Medulla oblongata (tissue), 1 donor: Measurements from ENCODE around the gene SLC66A2.
"Not testable (repeated sequence)": the region's sequence is repeated elsewhere in the genome, so short reads cannot be mapped to it uniquely, and the experiment has no call there.

Source experiments
- DNase-seq: peaks from one replicate; pipeline ENCODE4 v3.0.0-alpha.2; 2015; ENCODE audit errors: extremely low spot score

The SLC66A2 gene

DNA sequence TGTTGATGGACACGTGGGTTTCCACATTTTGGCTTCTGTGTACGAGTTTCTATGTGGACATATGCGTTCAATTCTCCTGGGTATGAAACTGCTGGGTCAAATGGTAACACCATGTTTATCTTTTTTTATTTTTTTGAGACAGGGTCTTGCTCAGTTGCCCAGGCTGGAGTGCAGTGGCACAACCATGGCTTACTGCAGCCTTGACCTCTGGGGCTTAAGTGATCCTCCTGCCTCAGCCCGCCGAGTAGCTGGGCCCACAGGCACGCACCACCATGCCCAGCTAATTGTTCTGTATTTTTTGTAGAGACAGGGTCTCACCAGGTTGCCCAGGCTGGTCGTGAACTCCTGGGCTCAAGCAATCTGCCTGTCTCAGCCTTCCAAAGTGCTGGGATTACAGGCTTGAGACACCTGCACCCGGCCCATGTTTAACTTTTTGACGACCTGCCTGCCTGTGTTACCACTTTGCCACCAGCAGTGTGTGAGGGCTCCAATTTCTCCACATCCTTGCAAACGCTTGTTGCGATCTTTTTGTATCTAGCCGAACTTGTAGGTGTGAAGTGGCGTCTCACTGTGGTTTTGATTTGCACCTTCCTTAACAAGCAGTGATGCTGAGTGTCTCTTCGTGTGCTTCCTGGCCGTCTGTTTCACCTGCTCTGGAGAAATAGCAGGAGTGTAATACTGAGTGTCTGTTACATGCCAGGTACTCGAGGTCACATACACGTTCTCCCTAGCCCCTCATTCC, 19.9 kb upstream of the SLC66A2 start:
- no peak for DNase-seq

DNA sequence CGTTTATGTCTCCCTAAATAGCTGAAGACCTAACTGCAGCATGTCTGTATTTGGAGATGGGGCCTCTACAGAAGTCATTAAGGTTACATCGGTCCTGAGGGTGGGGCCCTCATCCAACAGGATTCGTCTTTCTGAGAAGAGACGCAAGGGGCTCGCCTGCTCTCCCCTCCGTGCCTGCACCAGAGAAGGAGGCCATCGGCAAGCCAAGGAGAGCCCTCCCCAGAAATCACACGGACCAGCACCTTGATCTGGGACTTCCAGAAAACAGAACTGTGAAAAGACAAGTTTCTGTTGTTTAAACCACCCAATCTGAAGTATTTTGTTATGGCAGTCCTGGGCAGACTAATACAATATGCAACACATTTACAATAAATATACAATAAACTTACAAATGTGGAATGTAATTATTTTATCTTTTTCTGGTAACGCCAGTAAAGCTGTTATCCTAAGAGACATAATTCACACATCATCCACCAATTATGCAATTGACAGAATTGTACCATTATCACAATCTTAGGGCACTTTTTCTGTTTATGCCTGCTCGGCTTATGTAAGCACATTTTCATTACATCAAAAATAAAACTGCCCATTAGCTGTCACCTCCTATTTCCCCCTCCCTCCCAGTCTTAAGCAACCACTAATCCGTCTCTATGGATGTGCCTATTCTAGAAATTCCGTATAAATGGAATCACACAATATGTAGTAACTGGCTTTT, 19.1 kb upstream of the SLC66A2 start:
- no peak for DNase-seq

DNA sequence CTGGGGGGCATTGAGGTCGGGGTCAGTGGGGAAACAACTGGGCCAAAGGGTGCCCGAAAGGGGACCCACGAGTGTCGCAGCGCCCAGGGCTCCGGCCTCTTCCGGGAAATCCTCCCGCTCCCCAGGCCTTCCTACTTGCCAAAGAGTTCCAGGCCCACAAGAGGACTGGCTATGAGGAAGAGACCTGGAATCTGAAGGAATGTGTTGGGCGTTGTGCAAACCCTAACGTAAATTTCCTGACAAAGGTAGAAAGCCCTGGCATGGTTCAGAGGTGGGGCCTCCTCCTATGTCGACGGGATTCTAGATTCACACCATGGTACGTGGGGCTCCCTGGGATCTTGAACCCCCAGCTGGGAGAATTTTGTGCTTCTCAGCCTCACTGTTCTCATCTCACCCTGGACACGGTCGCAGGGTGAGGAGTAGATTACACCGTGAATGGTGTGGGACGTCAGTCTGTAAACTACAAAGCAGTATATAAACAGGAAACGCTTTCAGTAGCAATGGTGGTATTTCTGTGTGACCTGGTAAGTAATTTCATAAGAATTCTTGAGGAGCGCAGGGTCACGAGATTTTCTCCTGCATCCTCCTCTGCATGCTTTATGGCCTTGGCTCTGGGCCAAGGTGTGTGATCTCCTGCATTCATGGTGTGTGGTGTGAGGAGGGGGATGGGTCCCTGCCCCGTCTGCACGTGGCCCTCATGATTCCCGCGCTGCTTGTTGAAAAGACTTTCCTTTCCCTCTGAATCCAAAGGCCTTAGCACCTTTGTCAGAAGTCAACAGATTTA, 13.9 kb upstream of the SLC66A2 start:
- DNase-seq: peak; percentile 48

DNA sequence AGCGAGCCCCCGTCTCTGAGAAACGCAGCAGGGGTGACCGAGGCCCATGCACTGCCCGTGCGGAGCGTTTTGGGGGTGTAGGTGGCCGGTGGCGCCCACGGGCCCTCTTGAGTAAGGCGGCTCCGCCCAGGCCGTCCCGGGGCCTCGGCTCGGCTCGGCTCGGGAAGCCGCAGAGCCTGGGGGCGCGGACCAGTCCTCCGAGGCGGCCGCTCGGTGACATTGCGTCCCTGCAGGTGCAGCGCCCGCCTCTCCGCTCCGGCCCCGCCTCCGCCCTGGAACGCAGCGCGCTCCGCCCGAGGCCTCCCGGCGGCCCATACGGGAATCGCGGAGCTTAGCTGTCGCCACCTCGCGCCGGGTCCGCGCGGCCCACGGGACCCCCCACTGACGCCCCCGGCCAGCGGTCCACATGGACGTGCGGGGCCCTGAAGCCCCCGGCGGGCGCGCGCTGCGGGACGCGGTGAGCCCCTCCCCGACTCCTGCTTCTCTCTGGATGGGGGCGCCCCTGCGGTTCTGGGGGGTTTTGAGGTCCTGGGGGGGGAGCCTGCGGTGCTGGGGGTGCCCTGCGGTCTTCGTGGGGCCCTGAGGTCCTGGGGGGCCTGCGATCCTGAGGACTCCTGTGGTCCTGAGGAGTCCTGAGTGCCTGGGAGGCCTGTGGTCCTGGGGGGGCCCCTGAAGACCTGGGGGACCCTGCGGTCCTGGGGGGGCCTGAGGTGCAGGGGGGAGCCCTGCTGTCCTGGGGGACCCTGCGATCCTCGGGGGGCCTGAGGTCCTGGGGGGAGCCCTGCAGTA, 13.1 kb upstream of the SLC66A2 start, which contains the start of gene HSBP1L1:
Gene HSBP1L1 (plus strand): TSS at position 314 of the 789 bp plus-strand sequence. CDS start 93 bp downstream, at position 407.
- peak; percentile 39 for DNase-seq

DNA sequence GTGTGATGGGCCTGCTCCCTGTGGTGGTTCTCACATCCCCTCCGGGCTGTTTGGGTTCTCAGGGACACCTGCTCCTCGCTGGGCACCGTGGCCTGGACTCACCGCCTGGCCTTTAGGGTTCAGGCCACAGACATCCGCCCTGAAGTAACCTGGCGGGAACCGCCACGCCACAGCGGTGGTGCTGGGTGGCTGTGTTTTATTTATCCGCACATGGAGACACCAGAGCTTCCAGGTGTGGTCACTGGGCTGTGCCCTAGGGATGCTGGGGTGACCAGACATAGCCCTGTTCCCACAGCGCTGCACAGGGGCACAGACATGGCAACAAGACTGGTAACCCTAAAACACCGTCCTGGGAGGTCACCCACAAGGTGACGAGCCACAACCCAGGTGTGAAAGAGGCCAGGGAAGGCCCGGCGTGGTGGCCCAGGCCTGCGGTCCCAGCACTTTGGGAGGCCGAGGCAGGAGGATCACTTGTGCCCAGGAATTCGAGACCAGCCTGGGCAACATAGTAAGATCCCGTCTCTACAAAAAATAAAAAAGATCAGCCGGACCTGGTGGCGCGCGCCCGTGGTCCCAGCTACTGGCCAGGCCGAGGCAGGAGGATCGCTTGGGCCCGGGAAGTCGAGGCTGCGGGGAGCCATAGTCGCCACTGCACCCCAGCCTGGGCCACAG, 12.3 kb upstream of the SLC66A2 start:
- no peak for DNase-seq

DNA sequence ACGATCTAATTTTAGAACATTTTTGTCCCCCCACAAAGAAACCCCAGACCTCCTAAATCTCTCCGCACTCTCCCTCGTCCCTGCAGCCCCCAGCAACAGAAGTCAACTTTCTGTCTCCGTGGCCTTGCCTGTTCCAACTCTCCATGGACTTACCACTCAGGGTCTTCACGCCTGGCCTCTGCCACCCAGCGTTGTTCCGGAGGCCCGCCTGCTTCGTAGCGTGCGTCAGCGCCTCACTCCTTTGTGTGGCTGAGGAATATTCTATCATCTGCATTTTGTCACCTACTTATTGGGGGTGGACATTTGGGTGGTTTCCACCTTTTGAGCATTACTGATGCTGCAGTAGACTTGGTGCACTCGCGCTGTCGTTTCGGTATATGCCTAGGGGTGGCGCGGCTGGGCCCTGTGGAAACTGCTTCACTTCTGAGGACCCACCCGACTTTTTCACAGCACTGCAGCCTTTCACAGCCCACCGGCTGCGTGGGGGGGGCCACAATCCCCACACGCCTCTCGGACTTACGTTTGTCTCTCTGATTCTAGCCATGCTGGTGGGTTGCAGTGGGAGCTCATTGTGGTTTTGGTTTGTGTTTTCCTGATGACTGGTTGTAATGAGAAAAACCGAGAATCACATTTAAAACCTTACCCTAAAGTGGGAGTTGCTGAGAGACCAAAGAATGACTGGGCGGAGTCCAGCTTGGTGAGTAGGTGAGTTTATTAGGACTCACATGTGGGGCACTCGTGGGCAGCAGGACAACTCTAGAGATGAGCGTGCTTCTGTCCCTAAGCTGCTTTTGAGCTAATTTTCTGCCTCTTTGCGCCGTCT, 11.6 kb upstream of the SLC66A2 start:
- DNase-seq: no peak

DNA sequence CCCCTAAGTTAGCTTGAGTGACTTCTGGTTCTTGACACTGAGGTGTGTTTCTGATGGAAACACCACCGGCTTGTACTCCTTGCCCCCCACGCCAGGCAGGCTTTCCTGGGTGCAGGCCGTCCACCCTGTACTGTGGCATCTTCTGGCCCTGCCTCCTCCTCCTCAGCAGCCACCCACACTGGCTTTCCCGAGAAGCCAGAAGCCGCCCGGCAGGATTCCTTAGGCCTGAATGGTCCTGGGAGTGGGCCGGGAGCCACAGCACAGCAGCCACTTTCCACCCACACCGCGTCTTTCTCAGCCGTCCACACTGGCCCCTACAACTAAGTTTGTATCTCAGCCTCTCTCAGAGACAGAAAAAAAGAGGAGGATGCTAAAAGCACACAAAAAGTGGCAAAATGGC, 10.9 kb upstream of the SLC66A2 start:
- DNase-seq: no peak

DNA sequence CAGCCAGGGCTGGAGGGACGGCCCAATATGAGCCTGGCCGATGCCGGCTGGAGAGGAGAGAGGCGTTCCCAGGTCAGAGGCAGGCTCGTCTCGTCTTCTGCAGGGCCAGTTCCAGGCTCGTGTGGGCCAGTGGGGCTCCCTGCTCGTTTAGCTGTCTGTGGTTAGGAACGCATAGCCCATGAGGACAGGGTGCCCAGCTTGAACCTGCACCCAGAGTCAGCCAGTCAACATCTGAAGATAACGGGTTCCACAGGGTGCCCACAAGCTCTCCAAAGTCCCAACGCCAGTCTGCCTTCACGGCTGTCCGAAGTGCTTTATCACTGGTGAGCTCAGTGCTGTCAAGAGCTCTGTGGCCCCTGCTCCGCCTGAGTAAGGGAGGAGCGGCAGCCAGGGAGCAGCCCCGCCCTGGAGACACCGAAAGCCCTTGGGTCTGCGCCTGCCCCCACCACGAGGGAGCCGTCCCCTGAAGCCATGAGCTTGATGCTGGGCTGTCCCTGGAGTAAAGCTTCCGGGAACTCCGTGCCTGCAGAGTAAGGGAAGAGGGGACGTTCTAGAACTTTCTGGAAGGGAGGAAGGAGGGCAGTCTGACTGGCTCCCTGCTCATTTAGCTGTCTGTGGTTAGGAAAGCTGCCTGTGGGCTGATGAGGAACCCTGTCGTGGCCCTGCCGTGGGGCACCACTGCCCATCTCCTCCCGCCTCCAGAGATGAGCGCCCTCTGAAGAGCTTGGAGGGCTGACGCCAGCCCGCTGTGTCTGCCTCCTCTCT, 10.3 kb upstream of the SLC66A2 start:
- DNase-seq: no peak

DNA sequence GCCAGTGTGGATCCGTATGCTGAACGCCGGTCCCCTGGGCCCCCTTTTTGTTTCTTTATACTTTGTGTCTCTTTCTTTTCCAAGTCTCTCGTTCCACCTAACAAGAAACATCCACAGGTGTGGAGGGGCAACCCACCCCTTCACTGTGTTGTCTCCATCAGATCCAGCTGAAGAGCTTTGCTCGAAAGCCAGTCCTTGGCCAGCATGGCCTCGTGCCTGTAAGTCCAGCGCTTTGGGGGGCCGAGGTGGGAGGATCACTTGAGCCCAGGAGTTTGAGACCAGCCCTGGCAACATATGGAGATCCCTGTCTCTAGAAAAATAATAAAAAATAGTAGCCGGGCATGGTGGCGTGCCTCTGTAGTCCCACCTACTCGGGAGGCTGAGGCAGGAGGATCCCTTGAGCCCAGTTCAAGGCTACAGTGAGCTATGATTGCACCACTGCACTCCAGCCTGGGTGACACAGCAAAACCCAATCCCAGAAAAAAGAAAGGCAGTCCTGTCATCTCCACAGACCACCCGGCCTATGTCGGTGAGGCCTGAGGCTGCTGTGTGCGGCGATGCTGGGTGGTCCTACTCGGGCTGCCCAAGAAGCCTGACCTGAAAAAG, 9.6 kb upstream of the SLC66A2 start:
- no peak for DNase-seq

DNA sequence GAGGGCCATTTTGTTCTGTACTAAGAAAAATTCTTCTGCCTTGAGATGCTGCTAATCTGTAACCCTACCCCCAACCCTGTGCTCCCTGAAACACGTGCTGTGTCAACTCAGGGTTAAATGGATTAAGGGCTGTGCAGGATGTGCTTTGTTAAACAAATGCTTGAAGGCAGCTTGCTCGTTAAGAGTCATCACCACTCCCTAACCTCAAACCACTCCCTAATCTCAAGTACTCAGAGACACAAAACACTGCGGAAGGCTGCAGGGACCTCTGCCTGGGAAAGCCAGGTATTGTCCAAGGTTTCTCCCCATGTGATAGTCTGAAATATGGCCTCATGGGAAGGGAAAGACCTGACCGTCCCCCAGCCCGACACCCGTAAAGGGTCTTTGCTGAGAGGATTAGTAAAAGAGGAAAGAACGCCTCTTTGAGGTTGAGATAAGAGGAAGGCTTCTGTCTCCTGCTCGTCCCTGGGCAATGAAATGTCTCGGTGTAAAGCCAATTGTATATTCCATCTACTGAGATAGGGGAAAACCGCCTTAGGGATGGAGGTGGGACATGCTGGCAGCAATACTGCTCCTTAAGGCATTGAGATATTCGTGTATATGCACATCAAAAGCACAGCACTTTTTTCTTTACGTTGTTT, 8.8 kb upstream of the SLC66A2 start:
- not testable (repeated sequence) for DNase-seq

DNA sequence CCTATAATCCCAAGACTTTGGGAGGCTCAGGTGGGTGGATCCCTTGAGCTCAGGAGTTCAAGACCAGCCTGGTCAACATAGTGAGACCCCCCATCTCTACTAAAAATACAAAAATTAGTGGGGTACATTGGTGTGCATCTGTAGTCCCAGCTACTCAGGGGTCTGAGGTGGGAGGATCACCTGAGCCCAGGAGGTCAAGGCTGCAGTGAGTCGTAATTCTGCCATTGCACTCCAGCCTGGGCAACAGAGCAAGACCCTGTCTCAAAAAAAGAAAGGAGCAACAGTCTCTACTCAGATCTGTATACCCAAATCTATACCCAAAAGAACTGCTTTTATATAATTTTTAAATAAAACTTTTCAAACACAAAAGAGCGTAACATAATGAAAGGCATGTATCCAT, 7.5 kb upstream of the SLC66A2 start:
- DNase-seq: no peak

DNA sequence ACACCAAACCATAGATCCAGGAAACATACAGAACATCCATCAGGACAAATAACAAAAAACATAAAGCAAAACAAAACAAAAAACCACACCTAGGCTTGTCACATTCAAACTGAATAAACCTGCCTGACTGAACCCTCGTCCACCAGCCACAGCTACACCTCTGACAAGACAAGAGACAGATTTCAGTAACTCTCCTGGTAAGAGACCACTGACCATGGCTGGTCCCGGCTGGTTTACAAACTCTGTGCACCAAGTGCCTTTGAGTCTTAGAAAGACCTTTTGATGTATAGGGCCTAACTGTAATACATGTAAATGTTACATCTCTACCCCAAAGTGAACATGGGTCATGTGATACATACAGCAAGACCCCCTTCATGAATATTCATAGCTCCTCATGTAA, 4.8 kb upstream of the SLC66A2 start:
- no peak for DNase-seq

DNA sequence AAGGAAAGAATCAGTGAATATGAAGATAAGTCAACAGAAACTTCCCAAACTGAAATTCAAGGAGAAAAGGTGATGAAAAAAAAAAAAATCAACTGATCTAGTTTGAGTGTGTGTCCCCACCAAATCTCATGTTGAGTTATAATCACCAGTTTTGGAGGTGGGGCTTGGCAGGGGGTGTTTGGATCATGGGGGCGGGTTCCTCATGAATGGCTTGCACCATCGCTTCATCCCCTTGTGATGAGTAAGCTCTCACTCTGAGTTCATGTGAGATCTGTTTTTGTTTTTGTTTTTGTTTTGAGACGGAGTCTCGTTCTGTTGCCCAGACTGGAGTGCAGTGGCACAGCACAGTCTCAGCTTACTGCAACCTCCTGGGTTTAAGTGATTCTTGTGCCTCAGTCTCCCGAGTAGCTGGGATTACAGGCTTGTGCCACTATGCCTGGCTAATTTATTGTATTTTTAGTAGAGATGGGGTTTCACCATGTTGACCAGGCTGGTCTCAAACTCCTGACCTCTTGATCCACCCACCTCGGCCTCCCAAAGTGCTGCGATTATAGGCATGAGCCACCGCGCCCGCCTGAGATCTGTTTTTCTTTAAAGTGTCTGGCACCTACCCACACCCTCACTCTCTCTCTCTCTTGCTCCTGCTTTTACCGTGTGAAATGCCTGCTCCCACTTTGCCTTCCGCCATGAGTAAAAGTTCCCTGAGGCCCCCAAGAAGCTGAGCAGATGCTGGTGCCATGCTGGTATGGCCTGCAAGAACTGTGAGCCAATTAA, 4.0 kb upstream of the SLC66A2 start:
- no peak for DNase-seq

DNA sequence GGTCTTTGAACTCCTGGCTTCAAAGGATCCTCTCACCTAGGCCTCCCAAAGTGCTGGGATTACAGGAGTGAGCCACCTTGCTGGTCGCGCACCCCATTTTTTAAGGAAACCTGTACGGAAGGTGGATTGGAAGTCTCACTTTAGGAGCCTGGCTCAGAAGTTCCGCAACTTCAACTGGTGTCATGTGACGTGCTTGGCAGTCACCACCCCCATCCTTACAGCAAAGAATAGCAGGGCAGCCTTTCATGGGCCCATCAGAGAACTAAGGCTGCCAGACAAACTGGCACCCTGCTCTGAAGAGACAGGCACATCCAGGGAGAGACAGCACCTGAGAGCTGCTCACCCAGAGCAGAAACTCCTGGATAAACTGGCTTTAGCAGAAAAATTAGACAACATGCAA, 3.3 kb upstream of the SLC66A2 start:
- peak; percentile 58 for DNase-seq

DNA sequence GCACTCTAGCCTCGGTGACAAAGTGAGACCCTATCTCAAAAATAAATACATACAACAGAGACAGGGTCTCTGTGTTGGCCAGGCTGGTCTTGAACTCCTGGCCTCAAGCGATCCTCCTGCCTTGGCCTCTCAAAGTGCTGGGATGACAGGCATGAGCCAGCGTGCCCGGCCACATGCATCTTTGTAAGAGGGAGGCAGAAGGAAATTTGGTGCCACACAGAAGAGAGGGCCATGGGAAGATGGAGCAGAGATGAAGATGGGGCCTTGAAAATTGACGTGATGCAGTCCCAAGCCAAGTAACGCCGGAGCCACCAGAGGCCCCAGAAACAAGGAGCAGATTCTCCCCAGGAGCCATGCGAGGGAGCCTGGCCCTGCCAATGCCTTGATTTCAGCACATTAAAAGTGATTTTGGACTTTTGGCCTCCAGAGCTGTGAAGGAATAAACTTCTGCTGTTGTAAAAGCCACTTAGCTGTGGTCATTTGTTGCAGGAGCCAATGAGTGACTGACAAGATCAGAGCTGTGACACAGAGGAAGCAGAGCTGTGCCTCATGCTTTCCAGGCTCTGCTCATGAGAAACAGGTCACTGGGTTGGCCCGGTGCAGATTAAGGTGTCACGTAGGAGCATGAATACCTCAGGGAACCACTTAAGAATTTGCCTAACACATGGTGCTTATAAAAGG, 2.7 kb upstream of the SLC66A2 start:
- no peak for DNase-seq

DNA sequence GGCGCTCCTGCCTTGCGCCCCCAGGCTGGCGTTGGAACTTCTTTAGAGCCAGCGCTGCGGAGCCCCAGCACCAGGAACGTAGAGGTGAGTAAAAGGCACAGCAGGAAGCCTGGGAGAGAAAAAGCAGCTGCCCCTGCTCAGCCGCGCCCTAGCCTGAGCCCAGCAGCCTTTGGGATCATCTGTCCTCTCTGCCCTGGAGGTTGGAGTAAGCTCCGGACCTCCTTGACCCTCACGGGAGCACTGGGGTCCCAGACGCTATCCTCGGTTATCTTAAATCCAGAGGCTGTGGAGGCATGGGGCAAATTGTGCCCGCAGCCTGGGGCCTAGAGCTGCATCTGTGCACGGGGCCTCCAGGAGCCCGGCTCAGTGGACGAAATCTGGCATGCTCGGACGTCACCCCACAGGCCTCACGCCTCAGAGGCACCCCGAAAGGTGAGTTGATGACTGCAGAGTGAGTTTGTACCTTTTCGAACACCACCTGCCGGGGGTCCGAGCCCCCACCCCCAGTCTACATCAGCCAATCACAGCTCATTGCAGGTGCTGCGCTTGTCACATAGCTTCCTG, 1.6 kb upstream of the SLC66A2 start:
- DNase-seq: no peak

DNA sequence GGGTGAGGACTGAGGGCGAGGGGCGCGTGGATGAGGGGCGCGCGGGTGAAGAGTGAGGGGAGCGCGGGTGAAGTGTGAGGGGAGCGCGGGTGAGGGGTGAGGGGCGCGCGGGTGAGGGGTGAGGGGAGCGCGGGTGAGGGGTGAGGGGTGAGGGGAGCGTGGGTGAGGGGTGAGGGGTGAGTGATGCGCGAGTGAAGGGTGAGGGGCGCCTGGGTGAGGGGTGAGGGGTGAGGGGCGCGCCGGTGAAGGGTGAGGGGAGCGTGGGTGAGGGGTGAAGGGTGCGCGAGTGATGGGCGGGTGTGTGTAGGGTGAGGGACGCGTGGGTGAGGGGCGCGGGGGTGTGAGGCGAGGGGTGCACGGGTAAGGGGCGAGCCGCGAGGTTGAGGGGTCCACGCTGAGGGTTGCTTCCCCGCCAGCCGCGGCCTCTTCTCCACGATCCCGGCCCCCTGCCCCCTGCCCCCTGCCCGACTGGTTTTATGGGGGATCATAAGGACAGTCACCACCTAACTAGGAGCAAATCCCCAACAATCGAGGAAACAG, 1.1 kb upstream of the SLC66A2 start:
- no peak for DNase-seq
